Endothelial cell of umbilical vein (primary cell): Measurements from ENCODE around the gene MOB3B.

Source experiments
- EZH2 ChIP-seq: IDR thresholded peaks from 2 replicates; pipeline ENCODE4 v1.6.1; 2012; ENCODE audit warnings: borderline replicate concordance, low read depth, mild to moderate bottlenecking, moderate library complexity, low read length, inconsistent platforms; ENCODE audit not compliant: severe bottlenecking
- POLR2A ChIP-seq: IDR thresholded peaks from 2 replicates; pipeline ENCODE4 v1.6.1; 2012; ENCODE audit warnings: low read depth, mild to moderate bottlenecking, control low read depth, low read length
- TF ChIP-seq, protein P1 (sequence below), 2 donors: IDR thresholded peaks; 1 replicate in 1 of 2; 2 replicates in 1 of 2; pipeline ENCODE4 v1.5.1; 2011; ENCODE audit warnings: low read length in 2 of 2, mild to moderate bottlenecking in 2 of 2, moderate library complexity in 2 of 2, control low read depth in 1 of 2, inconsistent platforms in 1 of 2, low read depth in 1 of 2; ENCODE audit not compliant: insufficient read depth in 1 of 2; ENCODE audit errors: extremely low read depth in 1 of 2

DNA sequence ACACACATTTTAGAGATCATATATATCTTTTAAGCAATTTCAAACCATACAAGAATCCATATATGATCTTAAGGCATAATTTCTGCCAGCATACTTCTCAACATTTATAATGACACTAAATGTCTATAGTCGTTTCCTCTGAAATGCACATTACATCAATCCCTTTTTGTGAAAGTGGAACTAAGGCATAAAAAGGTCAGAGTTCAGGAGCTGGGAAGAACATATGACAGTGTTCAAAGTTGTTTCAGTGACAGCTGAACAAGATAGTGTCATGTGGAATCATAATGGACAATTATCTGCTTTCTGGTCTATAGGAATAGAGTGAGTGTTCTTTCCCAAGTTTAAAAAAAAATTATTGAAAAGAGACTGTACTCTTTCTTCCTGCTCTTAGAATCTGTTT lies 2.4 kb upstream of the MOB3B start:
- no peak for TF ChIP-seq EZH2
- TF ChIP-seq, protein P1, sequence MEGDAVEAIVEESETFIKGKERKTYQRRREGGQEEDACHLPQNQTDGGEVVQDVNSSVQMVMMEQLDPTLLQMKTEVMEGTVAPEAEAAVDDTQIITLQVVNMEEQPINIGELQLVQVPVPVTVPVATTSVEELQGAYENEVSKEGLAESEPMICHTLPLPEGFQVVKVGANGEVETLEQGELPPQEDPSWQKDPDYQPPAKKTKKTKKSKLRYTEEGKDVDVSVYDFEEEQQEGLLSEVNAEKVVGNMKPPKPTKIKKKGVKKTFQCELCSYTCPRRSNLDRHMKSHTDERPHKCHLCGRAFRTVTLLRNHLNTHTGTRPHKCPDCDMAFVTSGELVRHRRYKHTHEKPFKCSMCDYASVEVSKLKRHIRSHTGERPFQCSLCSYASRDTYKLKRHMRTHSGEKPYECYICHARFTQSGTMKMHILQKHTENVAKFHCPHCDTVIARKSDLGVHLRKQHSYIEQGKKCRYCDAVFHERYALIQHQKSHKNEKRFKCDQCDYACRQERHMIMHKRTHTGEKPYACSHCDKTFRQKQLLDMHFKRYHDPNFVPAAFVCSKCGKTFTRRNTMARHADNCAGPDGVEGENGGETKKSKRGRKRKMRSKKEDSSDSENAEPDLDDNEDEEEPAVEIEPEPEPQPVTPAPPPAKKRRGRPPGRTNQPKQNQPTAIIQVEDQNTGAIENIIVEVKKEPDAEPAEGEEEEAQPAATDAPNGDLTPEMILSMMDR (IDR thresholded peaks at IDR 0.05; ENCODE audit: extremely low read depth in 1 of 2, insufficient read depth in 1 of 2, low read depth in 1 of 2, low read length in 2 of 2) = no peak
- TF ChIP-seq POLR2A = no peak
